ENCODE results near the gene DPPA3. TPM values are rescaled to one million over a fixed set of nuclear protein-coding genes. Genes with fewer than 3 reads are reported as not detected.

The DPPA3 gene
- total and polyA plus RNA-seq, 2 experiments from 2014 or later = 4.6 to 5.4 TPM

- no peak for ATAC-seq
Observed at GRCh38 chr12:7723926-7724325, 12.7 kb downstream of the DPPA3 start.

More at GRCh38 chr12:7723926-7724325, 12.7 kb downstream of the DPPA3 start:
- no peaks in the 10 kb centered on the region; the same call in 2 of the 3 replicates for H3K9me3 Mint-ChIP-seq
- H2AFZ ChIP-seq = peak overlapping the region; percentile 95
- TF ChIP-seq ZNF462 (CRISPR knock-in tag; IDR thresholded peaks at IDR 0.05) = no peak
- TF ChIP-seq ZNF114 (CRISPR knock-in tag; IDR thresholded peaks at IDR 0.05) = no peak
- no peak for TF ChIP-seq NANOG (IDR thresholded peaks at IDR 0.05; ENCODE audit: borderline replicate concordance)
- no peak for TF ChIP-seq EZH2phosphoT487 (IDR thresholded peaks at IDR 0.05; ENCODE audit: unreplicated experiment)
- TF ChIP-seq EZH2 (IDR thresholded peaks at IDR 0.05; ENCODE audit: low read depth, unreplicated experiment) = no peak
- TF ChIP-seq CTCF (conservative IDR thresholded peaks at IDR 0.05; ENCODE audit: low read depth in 2 of 2) = no peak
- TF ChIP-seq ETS1 (IDR thresholded peaks at IDR 0.05) = no peak
- no peak for TF ChIP-seq JUNB (IDR thresholded peaks at IDR 0.05; ENCODE audit: unreplicated experiment)
- no peak for TF ChIP-seq REST (IDR thresholded peaks at IDR 0.05; ENCODE audit: unreplicated experiment)
- no peak for TF ChIP-seq CREB1 (CRISPR knock-in tag; IDR thresholded peaks at IDR 0.05; ENCODE audit: low read depth)
- no peaks in the 10 kb centered on the region for H4K20me1 ChIP-seq (replicated peaks; ENCODE audit: insufficient read depth)
- no peak overlapping the region for H3K4me2 ChIP-seq
- H3K27me3 Mint-ChIP-seq (ENCODE audit: insufficient read depth, low read depth, poor library complexity) = peaks cover 2% of the 10 kb centered on the region
- H3K36me3 ChIP-seq (ENCODE audit: insufficient read depth) = no peaks in the 10 kb centered on the region
- H3K9me2 ChIP-seq (ENCODE audit: insufficient read depth) = no peaks in the 10 kb centered on the region
- peaks cover 8% of the 10 kb centered on the region for H3K36me3 Mint-ChIP-seq (ENCODE audit: low read depth)
- no peak overlapping the region for H3K4me3 Mint-ChIP-seq
- no peaks in the 10 kb centered on the region for H3K4me1 ChIP-seq (ENCODE audit: insufficient read depth)
- 0 out of 2 replicates have a peak, but pooled peaks cover 7% of the 10 kb centered on the region for H3F3A ChIP-seq (replicated peaks; ENCODE audit: low read depth)
- H3K27ac Mint-ChIP-seq = no peak overlapping the region
- H3K79me2 ChIP-seq (replicated peaks; ENCODE audit: insufficient read depth) = no peaks in the 10 kb centered on the region
- no peak for DNase-seq (ENCODE audit: low spot score)
- H3K4me1 Mint-ChIP-seq = no peaks in the 10 kb centered on the region
- no peak overlapping the region for H3K27ac ChIP-seq (ENCODE audit: low read depth)
- H3K27me3 ChIP-seq (ENCODE audit: insufficient read depth) = no peaks in the 10 kb centered on the region
- no peak overlapping the region for H3K4me3 ChIP-seq

Data from GM23338 (cell line).